ENCODE measurements around the gene HYAL2.

HYAL2 gene

GRCh38 chr3:50353245-50354004 is 30.9 kb upstream of the HYAL2 start:
- Histone ChIP-seq H3K27ac (ENCODE audit: low read depth, low read length) (no peak overlapping the region), H3K23ac (ENCODE audit: low read length) (no peak overlapping the region), H3K36me3 (ENCODE audit: control insufficient read depth, insufficient read depth, low read length) (peaks cover 3% of the 10 kb centered on the region), H2BK5ac (ENCODE audit: low read length) (no peak overlapping the region), H3K18ac (ENCODE audit: low read length) (no peak overlapping the region), H3K79me2 (ENCODE audit: control insufficient read depth, insufficient read depth, low read length) (peaks cover 13% of the 10 kb centered on the region), H2BK120ac (ENCODE audit: low read depth, low read length) (no peak overlapping the region), H4K8ac (ENCODE audit: low read depth, low read length) (no peak overlapping the region), H3K27me3 (ENCODE audit: insufficient read depth, low read length, poor library complexity) (no peaks in the 10 kb centered on the region), H3K4me2 (ENCODE audit: low read length) (no peak overlapping the region), H3K79me1 (ENCODE audit: low read length) (peaks cover 23% of the 10 kb centered on the region), H3K4me3 (ENCODE audit: low read length) (no peak overlapping the region), H3K56ac (ENCODE audit: low read length) (no peak overlapping the region), H2AK5ac (ENCODE audit: low read length) (no peak overlapping the region), H4K5ac (ENCODE audit: low read length) (no peak overlapping the region), H3K4ac (ENCODE audit: low read depth, low read length) (no peak overlapping the region), H2BK15ac (replicated peaks; ENCODE audit: low read depth) (no peak overlapping the region), H3K4me1 (ENCODE audit: control insufficient read depth, low read depth, low read length) (peaks cover 22% of the 10 kb centered on the region), H3K9ac (ENCODE audit: low read length) (no peak overlapping the region)
- WGBS (ENCODE audit: extremely low coverage, insufficient coverage, low lambda C conversion rate), result no CpG with 5 or more reads among the region's 12 CpGs
- DNase-seq, result no peak

GRCh38 chr3:50352781-50353180 is 30.2 kb upstream of the HYAL2 start:
- Histone ChIP-seq H3K9ac (ENCODE audit: low read length) (no peak overlapping the region), H3K4me1 (ENCODE audit: control insufficient read depth, low read depth, low read length) (peaks cover 18% of the 10 kb centered on the region), H3K4me3 (ENCODE audit: low read length) (no peak overlapping the region), H3K27me3 (ENCODE audit: insufficient read depth, low read length, poor library complexity) (no peaks in the 10 kb centered on the region), H3K4me2 (ENCODE audit: low read length) (no peak overlapping the region), H3K27ac (ENCODE audit: low read depth, low read length) (no peak overlapping the region), H4K8ac (ENCODE audit: low read depth, low read length) (no peak overlapping the region), H2BK5ac (ENCODE audit: low read length) (no peak overlapping the region), H3K79me2 (ENCODE audit: control insufficient read depth, insufficient read depth, low read length) (peaks cover 7% of the 10 kb centered on the region), H3K23ac (ENCODE audit: low read length) (no peak overlapping the region), H3K4ac (ENCODE audit: low read depth, low read length) (no peak overlapping the region), H4K5ac (ENCODE audit: low read length) (no peak overlapping the region), H2BK15ac (replicated peaks; ENCODE audit: low read depth) (no peak overlapping the region), H3K18ac (ENCODE audit: low read length) (no peak overlapping the region), H3K56ac (ENCODE audit: low read length) (no peak overlapping the region), H2AK5ac (ENCODE audit: low read length) (no peak overlapping the region), H3K36me3 (ENCODE audit: control insufficient read depth, insufficient read depth, low read length) (peaks cover 3% of the 10 kb centered on the region), H3K79me1 (ENCODE audit: low read length) (peaks cover 17% of the 10 kb centered on the region), H2BK120ac (ENCODE audit: low read depth, low read length) (no peak overlapping the region)
- whole genome bisulfite sequencing (ENCODE audit: extremely low coverage, insufficient coverage, low lambda C conversion rate), result no CpG with 5 or more reads among the region's 2 CpGs
- DNase-seq, result no peak

- H3K27ac ChIP-seq (ENCODE audit: low read depth, low read length), result no peak overlapping the region
- no peak overlapping the region for H3K4ac ChIP-seq (ENCODE audit: low read depth, low read length)
- H3K79me1 ChIP-seq (ENCODE audit: low read length), result peaks cover 3% of the 10 kb centered on the region
- H3K79me2 ChIP-seq (ENCODE audit: control insufficient read depth, insufficient read depth, low read length), result no peaks in the 10 kb centered on the region
- H3K4me1 ChIP-seq (ENCODE audit: control insufficient read depth, low read depth, low read length), result peaks cover 8% of the 10 kb centered on the region
- H3K4me3 ChIP-seq (ENCODE audit: low read length), result no peak overlapping the region
- no peak overlapping the region for H2BK5ac ChIP-seq (ENCODE audit: low read length)
- H2BK15ac ChIP-seq (replicated peaks; ENCODE audit: low read depth), result no peak overlapping the region
- H4K5ac ChIP-seq (ENCODE audit: low read length), result no peak overlapping the region
- peak overlapping the region; percentile 19 for H3K56ac ChIP-seq (ENCODE audit: low read length)
- H3K27me3 ChIP-seq (ENCODE audit: insufficient read depth, low read length, poor library complexity), result no peaks in the 10 kb centered on the region
- H3K18ac ChIP-seq (ENCODE audit: low read length), result no peak overlapping the region
- H2BK120ac ChIP-seq (ENCODE audit: low read depth, low read length), result no peak overlapping the region
- peak overlapping the region; percentile 11 for H3K9ac ChIP-seq (ENCODE audit: low read length)
- no peak overlapping the region for H3K23ac ChIP-seq (ENCODE audit: low read length)
- H3K36me3 ChIP-seq (ENCODE audit: control insufficient read depth, insufficient read depth, low read length), result peaks cover 3% of the 10 kb centered on the region
- no peak overlapping the region for H2AK5ac ChIP-seq (ENCODE audit: low read length)
- H3K4me2 ChIP-seq (ENCODE audit: low read length), result peak overlapping the region; percentile 42
- WGBS (ENCODE audit: extremely low coverage, insufficient coverage, low lambda C conversion rate), result no CpG with 5 or more reads among the region's 11 CpGs
- no peak overlapping the region for H4K8ac ChIP-seq (ENCODE audit: low read depth, low read length)
- no peak for DNase-seq
These were observed 28.8 kb upstream of the HYAL2 start for GRCh38 chr3:50351323-50351697.

- Histone ChIP-seq H2BK120ac (ENCODE audit: low read depth, low read length) (no peak within 1 kb of the TSS), H3K36me3 (ENCODE audit: control insufficient read depth, insufficient read depth, low read length) (peaks cover 3% of the 10 kb centered on the region), H3K18ac (ENCODE audit: low read length) (no peak within 1 kb of the TSS), H4K5ac (ENCODE audit: low read length) (no peak within 1 kb of the TSS), H3K27ac (ENCODE audit: low read depth, low read length) (no peak within 1 kb of the TSS), H3K4me3 (ENCODE audit: low read length) (peak within 1 kb of the TSS; percentile 53), H3K4ac (ENCODE audit: low read depth, low read length) (no peak within 1 kb of the TSS), H3K23ac (ENCODE audit: low read length) (no peak within 1 kb of the TSS), H3K79me2 (ENCODE audit: control insufficient read depth, insufficient read depth, low read length) (no peaks in the 10 kb centered on the region), H2AK5ac (ENCODE audit: low read length) (peak within 1 kb of the TSS; percentile 78), H3K79me1 (ENCODE audit: low read length) (peaks cover under 1% of the 10 kb centered on the region), H3K4me1 (ENCODE audit: control insufficient read depth, low read depth, low read length) (peaks cover 8% of the 10 kb centered on the region), H3K9ac (ENCODE audit: low read length) (peak within 1 kb of the TSS; percentile 85), H2BK15ac (replicated peaks; ENCODE audit: low read depth) (no peak within 1 kb of the TSS), H3K27me3 (ENCODE audit: insufficient read depth, low read length, poor library complexity) (no peaks in the 10 kb centered on the region), H4K8ac (ENCODE audit: low read depth, low read length) (no peak within 1 kb of the TSS), H3K4me2 (ENCODE audit: low read length) (peak within 1 kb of the TSS; percentile 56), H3K56ac (ENCODE audit: low read length) (peak within 1 kb of the TSS; percentile 94), H2BK5ac (ENCODE audit: low read length) (peak within 1 kb of the TSS; percentile 37)
- no CpG with 5 or more reads among the region's 64 CpGs for WGBS (ENCODE audit: extremely low coverage, insufficient coverage, low lambda C conversion rate)
- peak; percentile 95 for DNase-seq
These were observed 28.2 kb upstream of the HYAL2 start, which contains the start of the genes CYB561D2 and NPRL2 for GRCh38 chr3:50350527-50351322. Gene CYB561D2 (plus strand): TSS chr3:50350862. CDS start chr3:50351434, 572 bp downstream. Gene NPRL2 (minus strand): TSS chr3:50350775. CDS start chr3:50350652, 123 bp downstream.

GRCh38 chr3:50350213-50350526 is 27.6 kb upstream of the HYAL2 start:
- no peak overlapping the region for H2BK120ac ChIP-seq (ENCODE audit: low read depth, low read length)
- no peak for DNase-seq
- peak overlapping the region; percentile 78 for H2AK5ac ChIP-seq (ENCODE audit: low read length)
- no peak overlapping the region for H3K4ac ChIP-seq (ENCODE audit: low read depth, low read length)
- peak overlapping the region; percentile 85 for H3K9ac ChIP-seq (ENCODE audit: low read length)
- no CpG with 5 or more reads among the region's 7 CpGs for WGBS (ENCODE audit: extremely low coverage, insufficient coverage, low lambda C conversion rate)
- peaks cover 3% of the 10 kb centered on the region for H3K36me3 ChIP-seq (ENCODE audit: control insufficient read depth, insufficient read depth, low read length)
- peak overlapping the region; percentile 53 for H3K4me3 ChIP-seq (ENCODE audit: low read length)
- H2BK15ac ChIP-seq (replicated peaks; ENCODE audit: low read depth), result no peak overlapping the region
- H3K23ac ChIP-seq (ENCODE audit: low read length), result no peak overlapping the region
- peaks cover 8% of the 10 kb centered on the region for H3K4me1 ChIP-seq (ENCODE audit: control insufficient read depth, low read depth, low read length)
- no peak overlapping the region for H4K5ac ChIP-seq (ENCODE audit: low read length)
- H3K4me2 ChIP-seq (ENCODE audit: low read length), result peak overlapping the region; percentile 56
- no peaks in the 10 kb centered on the region for H3K27me3 ChIP-seq (ENCODE audit: insufficient read depth, low read length, poor library complexity)
- H3K18ac ChIP-seq (ENCODE audit: low read length), result no peak overlapping the region
- H3K56ac ChIP-seq (ENCODE audit: low read length), result peak overlapping the region; percentile 93
- H4K8ac ChIP-seq (ENCODE audit: low read depth, low read length), result no peak overlapping the region
- H3K79me2 ChIP-seq (ENCODE audit: control insufficient read depth, insufficient read depth, low read length), result no peaks in the 10 kb centered on the region
- no peak overlapping the region for H2BK5ac ChIP-seq (ENCODE audit: low read length)
- no peaks in the 10 kb centered on the region for H3K79me1 ChIP-seq (ENCODE audit: low read length)
- no peak overlapping the region for H3K27ac ChIP-seq (ENCODE audit: low read depth, low read length)
